MM.1S (cell line): ENCODE data around the gene NACA2.

ENCODE experiments used
- DNase-seq: peaks from one replicate; pipeline ENCODE4 v3.0.0-alpha.2; 2015
- H2AFZ ChIP-seq: fragments of 300-600 bp; sonication (generic); 2 replicates; pipeline ENCODE4 v1.6.0; 2016; ENCODE audit warnings: antibody characterized with exemption, low read length
- H3F3A ChIP-seq: fragments of 300-600 bp; sonication (generic); 2 replicates; pipeline ENCODE4 v1.6.1; 2016; ENCODE audit warnings: mild to moderate bottlenecking, antibody characterized with exemption, low read length, moderate library complexity, mixed read lengths; ENCODE audit not compliant: insufficient read depth
- H3K27ac ChIP-seq: fragments of 300-600 bp; sonication (generic); 2 replicates; pipeline ENCODE4 v1.5.1; 2016; ENCODE audit warnings: mild to moderate bottlenecking, low read length
- H3K27me3 ChIP-seq: fragments of 300-600 bp; sonication (generic); replicated peaks from 2 replicates; pipeline ENCODE4 v1.6.0; 2016; ENCODE audit warnings: low read length; ENCODE audit not compliant: insufficient read depth
- H3K36me3 ChIP-seq: fragments of 300-600 bp; sonication (generic); replicated peaks from 2 replicates; pipeline ENCODE4 v1.6.1; 2016; ENCODE audit warnings: mild to moderate bottlenecking, low read length, mixed read lengths; ENCODE audit not compliant: insufficient read depth
- H3K4me1 ChIP-seq: fragments of 300-600 bp; sonication (generic); 2 replicates; pipeline ENCODE4 v1.6.1; 2016; ENCODE audit warnings: low read length, mixed read lengths
- H3K4me2 ChIP-seq: fragments of 300-600 bp; sonication (generic); 2 replicates; pipeline ENCODE4 v1.6.0; 2016; ENCODE audit warnings: low read depth, low read length
- H3K4me3 ChIP-seq: fragments of 300-600 bp; sonication (generic); 2 replicates; pipeline ENCODE4 v1.5.1; 2016; ENCODE audit warnings: low read length, mixed read lengths
- H3K79me2 ChIP-seq: fragments of 300-600 bp; sonication (generic); 2 replicates; pipeline ENCODE4 v1.6.1; 2016; ENCODE audit warnings: mixed run types, low read length, mixed read lengths
- H3K9ac ChIP-seq: fragments of 300-600 bp; sonication (generic); 2 replicates; pipeline ENCODE4 v1.6.1; 2016; ENCODE audit warnings: low read length, mixed read lengths
- H3K9me2 ChIP-seq: fragments of 300-600 bp; sonication (generic); replicated peaks from 2 replicates; pipeline ENCODE4 v1.6.1; 2016; ENCODE audit warnings: mild to moderate bottlenecking, low read length, mixed read lengths; ENCODE audit not compliant: insufficient read depth
- H3K9me3 ChIP-seq: fragments of 300-600 bp; sonication (generic); replicated peaks from 2 replicates; pipeline ENCODE4 v1.6.1; 2016; ENCODE audit warnings: mild to moderate bottlenecking, low read length, mixed read lengths; ENCODE audit not compliant: insufficient read depth
- H4K20me1 ChIP-seq: fragments of 300-600 bp; sonication (generic); 2 replicates; pipeline ENCODE4 v1.6.1; 2016; ENCODE audit warnings: mild to moderate bottlenecking, low read length, moderate library complexity, mixed read lengths; ENCODE audit not compliant: insufficient read depth
- EZH2 ChIP-seq: fragments of 300-600 bp; sonication (generic); optimal IDR thresholded peaks from 2 replicates; pipeline ENCODE3; 2017; ENCODE audit warnings: low read depth, mild to moderate bottlenecking, antibody characterized with exemption, low read length, mixed read lengths
- EZH2phosphoT487 ChIP-seq: fragments of 300-600 bp; sonication (generic); IDR thresholded peaks from 2 replicates; pipeline ENCODE4 v1.6.1; 2018; ENCODE audit warnings: antibody characterized with exemption, low read length
- TF ChIP-seq, protein P1 (sequence below): fragments of 300-600 bp; sonication (generic); IDR thresholded peaks from 2 replicates; pipeline ENCODE4 v1.5.1; 2016; ENCODE audit warnings: antibody characterized with exemption, low read length, mixed read lengths

Gene NACA2

DNA sequence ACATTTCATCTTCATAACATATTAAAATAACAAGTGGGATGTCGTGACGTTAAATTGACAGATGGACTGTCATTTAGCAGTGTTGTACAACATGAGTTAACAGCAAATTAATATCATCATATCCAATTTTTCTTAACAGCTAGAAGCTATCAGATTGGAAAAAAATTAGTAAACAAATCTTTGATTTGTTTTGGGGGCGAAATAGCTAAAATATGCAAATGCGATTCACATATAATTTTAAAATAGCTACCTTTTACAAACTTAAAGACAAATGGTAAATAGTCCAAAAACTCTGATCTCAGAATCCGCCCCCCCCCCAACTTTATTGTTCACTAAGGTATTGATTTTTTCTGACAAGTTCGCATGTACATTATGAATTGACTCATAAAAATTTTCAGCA, 20.3 kb upstream of the NACA2 start:
- Histone ChIP-seq H3K9ac (no peak overlapping the region), H3K9me2 (no peaks in the 10 kb centered on the region), H3K4me2 (no peak overlapping the region)

DNA sequence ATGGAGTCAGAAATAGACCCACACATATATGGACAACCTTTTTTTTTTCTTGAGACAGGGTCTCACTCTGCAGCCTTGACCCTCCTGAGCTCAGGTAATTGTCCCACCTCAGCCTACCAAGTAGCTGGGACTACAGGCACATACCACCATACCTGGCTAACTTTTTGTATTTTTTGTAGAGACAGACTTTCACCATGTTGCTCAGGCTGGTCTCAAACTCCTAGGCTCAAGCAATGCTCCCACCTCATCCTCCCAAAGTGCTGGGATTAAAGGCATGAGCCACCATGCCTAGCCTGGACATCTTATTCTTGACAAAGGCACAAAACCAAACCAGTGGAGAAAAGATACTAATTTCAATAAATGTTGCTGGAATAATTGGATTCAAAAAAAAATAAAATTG, 14.7 kb upstream of the NACA2 start:
- Histone ChIP-seq H4K20me1 (no peaks in the 10 kb centered on the region), H3K9ac (no peak overlapping the region), H3K9me2 (no peaks in the 10 kb centered on the region), H3K4me2 (no peak overlapping the region), H3K27ac (no peak overlapping the region), H2AFZ (no peak overlapping the region), H3K36me3 (no peaks in the 10 kb centered on the region), H3K27me3 (no peaks in the 10 kb centered on the region), H3K4me1 (no peaks in the 10 kb centered on the region), H3K79me2 (no peaks in the 10 kb centered on the region), H3K4me3 (no peak overlapping the region), H3F3A (no peaks in the 10 kb centered on the region), H3K9me3 (no peaks in the 10 kb centered on the region)
- TF ChIP-seq EZH2 (no peak), EZH2phosphoT487 (no peak)
- TF ChIP-seq, protein P1, sequence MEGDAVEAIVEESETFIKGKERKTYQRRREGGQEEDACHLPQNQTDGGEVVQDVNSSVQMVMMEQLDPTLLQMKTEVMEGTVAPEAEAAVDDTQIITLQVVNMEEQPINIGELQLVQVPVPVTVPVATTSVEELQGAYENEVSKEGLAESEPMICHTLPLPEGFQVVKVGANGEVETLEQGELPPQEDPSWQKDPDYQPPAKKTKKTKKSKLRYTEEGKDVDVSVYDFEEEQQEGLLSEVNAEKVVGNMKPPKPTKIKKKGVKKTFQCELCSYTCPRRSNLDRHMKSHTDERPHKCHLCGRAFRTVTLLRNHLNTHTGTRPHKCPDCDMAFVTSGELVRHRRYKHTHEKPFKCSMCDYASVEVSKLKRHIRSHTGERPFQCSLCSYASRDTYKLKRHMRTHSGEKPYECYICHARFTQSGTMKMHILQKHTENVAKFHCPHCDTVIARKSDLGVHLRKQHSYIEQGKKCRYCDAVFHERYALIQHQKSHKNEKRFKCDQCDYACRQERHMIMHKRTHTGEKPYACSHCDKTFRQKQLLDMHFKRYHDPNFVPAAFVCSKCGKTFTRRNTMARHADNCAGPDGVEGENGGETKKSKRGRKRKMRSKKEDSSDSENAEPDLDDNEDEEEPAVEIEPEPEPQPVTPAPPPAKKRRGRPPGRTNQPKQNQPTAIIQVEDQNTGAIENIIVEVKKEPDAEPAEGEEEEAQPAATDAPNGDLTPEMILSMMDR, result no peak
- no peak for DNase-seq

More for the DNA sequence above, 20.3 kb upstream of the NACA2 start:
- TF ChIP-seq, protein P1, result no peak
- TF ChIP-seq EZH2 (no peak), EZH2phosphoT487 (no peak)
- Histone ChIP-seq H3K27me3 (no peaks in the 10 kb centered on the region), H3K36me3 (no peaks in the 10 kb centered on the region), H4K20me1 (no peaks in the 10 kb centered on the region), H2AFZ (no peak overlapping the region), H3K4me3 (no peak overlapping the region), H3K27ac (no peak overlapping the region), H3K4me1 (no peaks in the 10 kb centered on the region; the same call in 1 of the 2 replicates), H3K79me2 (no peaks in the 10 kb centered on the region), H3K9me3 (no peaks in the 10 kb centered on the region), H3F3A (no peaks in the 10 kb centered on the region)
- no peak for DNase-seq

DNA sequence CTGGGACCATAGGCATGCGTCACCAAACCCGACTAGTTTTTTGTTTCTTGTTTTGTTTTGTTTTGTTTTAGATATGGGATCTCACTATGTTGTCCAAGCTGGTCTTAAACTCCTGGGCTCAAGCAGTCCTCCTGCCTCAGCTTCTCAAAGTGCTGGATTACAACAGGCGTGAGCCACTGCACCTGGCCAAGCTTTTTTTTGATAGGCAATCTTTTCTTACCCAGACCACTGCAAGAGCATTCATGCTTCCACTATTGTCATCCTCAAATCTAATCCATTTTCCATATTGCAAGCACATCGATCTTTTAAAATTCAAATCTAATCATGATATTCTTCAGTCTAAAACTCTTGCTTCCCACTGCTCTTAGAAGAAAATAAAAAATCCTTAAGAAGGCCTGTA, 10.3 kb upstream of the NACA2 start:
- no peaks in the 10 kb centered on the region for H3K4me1 ChIP-seq
- no peaks in the 10 kb centered on the region for H3K9me2 ChIP-seq
- no peak overlapping the region for H3K4me3 ChIP-seq
- no peaks in the 10 kb centered on the region for H3K27me3 ChIP-seq
- H3K9ac ChIP-seq, result no peak overlapping the region
- H4K20me1 ChIP-seq, result no peaks in the 10 kb centered on the region
- no peaks in the 10 kb centered on the region for H3K9me3 ChIP-seq
- no peak overlapping the region for H2AFZ ChIP-seq
- TF ChIP-seq EZH2 (no peak), EZH2phosphoT487 (no peak)
- TF ChIP-seq, protein P1, result no peak
- H3K36me3 ChIP-seq, result no peaks in the 10 kb centered on the region
- H3K4me2 ChIP-seq, result no peak overlapping the region
- H3K79me2 ChIP-seq, result no peaks in the 10 kb centered on the region
- H3F3A ChIP-seq, result no peaks in the 10 kb centered on the region
- H3K27ac ChIP-seq, result no peak overlapping the region
- DNase-seq, result no peak
